ENCODE measurements around the gene DRAM1.

- no peak for TF ChIP-seq CTCF (IDR thresholded peaks at IDR 0.05)
- TF ChIP-seq POLR2AphosphoS5 (IDR thresholded peaks at IDR 0.05) = no peak
These were observed 36.3 kb upstream of the DRAM1 start for GRCh38 chr12:101841069-101841468.

Data from transverse colon (tissue), 4 donors.